Measurements from ENCODE around the gene DVL3. TPM values are rescaled to one million over a fixed set of nuclear protein-coding genes. Genes with fewer than 3 reads are reported as not detected.

Gene DVL3
- polyA plus RNA-seq, 1 donor (not counting 4 experiments of a cell fraction or from before 2014, with no cell fraction given): 18.5 TPM

DNA sequence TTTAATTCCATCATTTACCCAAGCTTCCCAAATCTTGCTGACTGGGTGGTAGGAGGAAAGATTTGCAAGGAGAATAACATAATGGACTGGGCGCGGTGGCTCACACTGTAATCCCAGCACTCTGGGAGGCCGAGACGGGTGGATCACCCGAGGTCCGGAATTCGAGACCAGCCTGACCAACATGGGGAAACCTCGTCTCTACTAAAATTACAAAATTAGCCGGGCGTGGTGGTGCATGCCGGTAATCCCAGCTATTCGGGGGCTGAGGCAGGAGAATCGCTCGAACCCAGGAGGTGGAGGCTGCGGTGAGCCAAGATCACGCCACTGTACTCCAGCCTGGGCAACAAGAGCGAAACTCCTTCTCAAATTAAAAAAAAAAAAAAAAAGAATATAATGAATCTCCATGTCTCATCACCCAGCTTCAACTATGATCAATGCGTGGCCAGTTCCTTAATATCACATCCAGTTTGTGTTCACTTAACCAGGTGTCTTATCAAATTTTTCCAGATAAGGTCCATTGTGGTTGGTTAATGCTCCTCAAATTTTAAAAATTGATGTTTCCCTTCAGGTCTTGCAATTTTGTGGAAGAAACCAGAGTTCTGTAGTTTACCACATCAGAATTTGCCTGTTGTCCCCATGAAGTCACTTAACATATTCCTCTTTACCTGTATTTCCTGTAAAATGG is 29.5 kb downstream of the DVL3 start:
- dilution Hi-C loops (cut with MboI; ENCODE audit: extremely low pct_ligation_motif_present, low sequenced_read_pairs): no loop called here
- Histone ChIP-seq H3K9me3 (ENCODE audit: control insufficient read depth, low read depth, low read length) (no peaks in the 10 kb centered on the region), H3K79me2 (ENCODE audit: control insufficient read depth, insufficient read depth, low read length) (peaks cover 36% of the 10 kb centered on the region), H3K4me2 (ENCODE audit: control insufficient read depth, extremely low read depth, insufficient read depth, low read depth, low read length) (no peak overlapping the region), H2AFZ (ENCODE audit: control insufficient read depth, low read length) (no peak overlapping the region), H3K27ac (ENCODE audit: control insufficient read depth, insufficient read depth, low read length) (no peak overlapping the region), H3K4me1 (ENCODE audit: control insufficient read depth, extremely low read depth, insufficient read depth, low read length) (peaks cover 15% of the 10 kb centered on the region), H3K9me1 (ENCODE audit: control insufficient read depth, extremely low read depth, insufficient read depth, low read length) (no peaks in the 10 kb centered on the region), H4K20me1 (ENCODE audit: control insufficient read depth, extremely low read depth, insufficient read depth, low read length) (no peaks in the 10 kb centered on the region), H3K27me3 (ENCODE audit: control insufficient read depth, extremely low read depth, insufficient read depth, low read length) (no peaks in the 10 kb centered on the region), H3K9ac (ENCODE audit: control insufficient read depth, extremely low read depth, insufficient read depth, low read length) (no peak overlapping the region), H3K4me3 (ENCODE audit: control insufficient read depth in 2 of 3, extremely low read depth in 1 of 3, insufficient read depth in 2 of 3, low read depth in 1 of 3, low read length in 3 of 3) (no peak overlapping the region), H3K36me3 (ENCODE audit: control insufficient read depth in 2 of 2, extremely low read depth in 1 of 2, insufficient read depth in 2 of 2, low read length in 2 of 2) (peaks cover 58% of the 10 kb centered on the region in 2 experiments)
- no peak for TF ChIP-seq CTCF (optimal IDR thresholded peaks at IDR 0.05 in 1 of 3, IDR thresholded peaks at IDR 0.05 in 1 of 3, conservative IDR thresholded peaks at IDR 0.05 in 1 of 3; ENCODE audit: extremely low read depth in 1 of 3, insufficient read depth in 2 of 3, low read length in 3 of 3)
- TF ChIP-seq EZH2 (IDR thresholded peaks at IDR 0.05; ENCODE audit: low read length): no peak
- no peak for FAIRE-seq
- no peak for DNase-seq (ENCODE audit: low read depth, low spot score)

- Histone ChIP-seq H3K27ac (ENCODE audit: control insufficient read depth, insufficient read depth, low read length) (peak overlapping the region; percentile 84), H4K20me1 (ENCODE audit: control insufficient read depth, extremely low read depth, insufficient read depth, low read length) (no peaks in the 10 kb centered on the region), H3K4me3 (ENCODE audit: control insufficient read depth in 2 of 3, extremely low read depth in 1 of 3, insufficient read depth in 2 of 3, low read depth in 1 of 3, low read length in 3 of 3) (peak overlapping the region; percentile 63 to 90 (median 90)), H3K9ac (ENCODE audit: control insufficient read depth, extremely low read depth, insufficient read depth, low read length) (peak overlapping the region; percentile 82), H3K9me3 (ENCODE audit: control insufficient read depth, low read depth, low read length) (no peaks in the 10 kb centered on the region), H3K27me3 (ENCODE audit: control insufficient read depth, extremely low read depth, insufficient read depth, low read length) (no peaks in the 10 kb centered on the region), H3K9me1 (ENCODE audit: control insufficient read depth, extremely low read depth, insufficient read depth, low read length) (no peaks in the 10 kb centered on the region), H3K4me1 (ENCODE audit: control insufficient read depth, extremely low read depth, insufficient read depth, low read length) (peaks cover 15% of the 10 kb centered on the region), H3K36me3 (ENCODE audit: control insufficient read depth in 2 of 2, extremely low read depth in 1 of 2, insufficient read depth in 2 of 2, low read length in 2 of 2) (peaks cover 53 to 54% of the 10 kb centered on the region in 2 experiments), H2AFZ (ENCODE audit: control insufficient read depth, low read length) (peak overlapping the region; percentile 82), H3K79me2 (ENCODE audit: control insufficient read depth, insufficient read depth, low read length) (peaks cover 39% of the 10 kb centered on the region), H3K4me2 (ENCODE audit: control insufficient read depth, extremely low read depth, insufficient read depth, low read depth, low read length) (peak overlapping the region; percentile 84)
- dilution Hi-C loops (cut with MboI; ENCODE audit: extremely low pct_ligation_motif_present, low sequenced_read_pairs): no loop called here
- FAIRE-seq (peak; percentile 41), DNase-seq (ENCODE audit: low read depth, low spot score) (peak; percentile 93)
- TF ChIP-seq EZH2 (IDR thresholded peaks at IDR 0.05; ENCODE audit: low read length) (no peak), CTCF (optimal IDR thresholded peaks at IDR 0.05 in 1 of 3, IDR thresholded peaks at IDR 0.05 in 1 of 3, conservative IDR thresholded peaks at IDR 0.05 in 1 of 3; ENCODE audit: extremely low read depth in 1 of 3, insufficient read depth in 2 of 3, low read length in 3 of 3) (no peak)
These were observed 30.4 kb downstream of the DVL3 start for GRCh38 chr3:184185461-184186183.
